GM18508 (cell line): ENCODE results near the gene KCNAB1.

Source experiments
- ATAC-seq: cut with Tn5 transposase; IDR thresholded peaks from one replicate; pipeline ENCODE4 v1.9.1; 2021; ENCODE audit warnings: moderate number of reproducible peaks; ENCODE audit not compliant: insufficient read depth, unreplicated experiment

KCNAB1 gene

GRCh38 chr3:156577736-156578135 lies 457.4 kb downstream of the KCNAB1 start:
- no peak for ATAC-seq

- ATAC-seq = no peak
Measured at GRCh38 chr3:156579427-156579851, 459.1 kb downstream of the KCNAB1 start.

GRCh38 chr3:156581033-156581432 lies 460.7 kb downstream of the KCNAB1 start:
- no peak for ATAC-seq

GRCh38 chr3:156581954-156582353 lies 461.6 kb downstream of the KCNAB1 start:
- no peak for ATAC-seq

GRCh38 chr3:156582532-156583183 lies 462.3 kb downstream of the KCNAB1 start:
- ATAC-seq = no peak

GRCh38 chr3:156583469-156583868 lies 463.1 kb downstream of the KCNAB1 start:
- no peak for ATAC-seq

GRCh38 chr3:156586905-156587759 lies 466.8 kb downstream of the KCNAB1 start:
- no peak for ATAC-seq

- no peak for ATAC-seq
Measured at GRCh38 chr3:156587760-156588069, 467.3 kb downstream of the KCNAB1 start.
